ENCODE data around the gene CCDC197. TPM values are rescaled to one million over a fixed set of nuclear protein-coding genes. Genes with fewer than 3 reads are reported as not detected.

The CCDC197 gene
- total RNA-seq, 2 donors from 2014 or later, result not detected

DNA sequence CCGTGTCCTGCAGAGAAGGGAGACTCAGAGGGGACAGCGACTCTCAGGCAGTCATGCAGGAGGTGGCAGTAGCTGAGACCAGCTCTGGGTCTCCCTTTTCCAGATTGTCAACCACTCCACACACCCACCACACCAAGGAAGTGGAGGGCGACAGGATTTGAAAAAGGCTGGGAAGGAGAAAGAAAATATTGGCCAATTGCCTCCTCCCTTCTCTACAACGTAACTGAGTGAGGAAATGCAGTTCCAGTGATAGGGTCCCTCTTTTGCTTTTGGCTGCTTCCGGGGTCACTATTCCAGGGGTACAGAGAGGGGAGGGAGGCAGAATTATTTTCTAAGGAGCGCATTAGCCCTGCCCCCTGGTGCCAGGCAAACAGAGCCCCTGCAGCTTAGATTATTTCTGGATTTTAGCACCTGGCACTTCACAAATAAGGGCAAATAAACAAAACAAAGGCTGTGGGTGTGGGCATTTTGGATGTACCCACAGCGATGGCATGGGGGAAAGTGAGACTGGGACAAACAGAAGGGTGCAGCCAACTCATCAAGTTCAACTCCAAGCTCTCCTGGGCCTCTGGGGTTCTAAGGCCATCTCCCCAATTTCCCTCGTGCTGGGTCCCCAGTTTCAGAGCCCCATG is 41.1 kb upstream of the CCDC197 start:
- H3K27me3 ChIP-seq, result no peaks in the 10 kb centered on the region
- DNase-seq, result no peak
- 55 to 81% methylated on average over 8 of the region's 8 CpGs for WGBS, 2 donors
- intact Hi-C loops (cut with DNase I), result no loop called here
- ATAC-seq, result no peak
- H3K9me3 ChIP-seq, result no peaks in the 10 kb centered on the region
- H3K4me3 ChIP-seq, result no peak overlapping the region
- no peak for TF ChIP-seq POLR2A (IDR thresholded peaks at IDR 0.05)
- TF ChIP-seq, protein P1, sequence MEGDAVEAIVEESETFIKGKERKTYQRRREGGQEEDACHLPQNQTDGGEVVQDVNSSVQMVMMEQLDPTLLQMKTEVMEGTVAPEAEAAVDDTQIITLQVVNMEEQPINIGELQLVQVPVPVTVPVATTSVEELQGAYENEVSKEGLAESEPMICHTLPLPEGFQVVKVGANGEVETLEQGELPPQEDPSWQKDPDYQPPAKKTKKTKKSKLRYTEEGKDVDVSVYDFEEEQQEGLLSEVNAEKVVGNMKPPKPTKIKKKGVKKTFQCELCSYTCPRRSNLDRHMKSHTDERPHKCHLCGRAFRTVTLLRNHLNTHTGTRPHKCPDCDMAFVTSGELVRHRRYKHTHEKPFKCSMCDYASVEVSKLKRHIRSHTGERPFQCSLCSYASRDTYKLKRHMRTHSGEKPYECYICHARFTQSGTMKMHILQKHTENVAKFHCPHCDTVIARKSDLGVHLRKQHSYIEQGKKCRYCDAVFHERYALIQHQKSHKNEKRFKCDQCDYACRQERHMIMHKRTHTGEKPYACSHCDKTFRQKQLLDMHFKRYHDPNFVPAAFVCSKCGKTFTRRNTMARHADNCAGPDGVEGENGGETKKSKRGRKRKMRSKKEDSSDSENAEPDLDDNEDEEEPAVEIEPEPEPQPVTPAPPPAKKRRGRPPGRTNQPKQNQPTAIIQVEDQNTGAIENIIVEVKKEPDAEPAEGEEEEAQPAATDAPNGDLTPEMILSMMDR (IDR thresholded peaks at IDR 0.05), result no peak
- H3K27ac ChIP-seq, result no peak overlapping the region
- peaks cover 29% of the 10 kb centered on the region for H3K4me1 ChIP-seq
- no peaks in the 10 kb centered on the region for H3K36me3 ChIP-seq (replicated peaks in 1 of 2; ENCODE audit: insufficient read depth in 1 of 2, low read depth in 2 of 2)

DNA sequence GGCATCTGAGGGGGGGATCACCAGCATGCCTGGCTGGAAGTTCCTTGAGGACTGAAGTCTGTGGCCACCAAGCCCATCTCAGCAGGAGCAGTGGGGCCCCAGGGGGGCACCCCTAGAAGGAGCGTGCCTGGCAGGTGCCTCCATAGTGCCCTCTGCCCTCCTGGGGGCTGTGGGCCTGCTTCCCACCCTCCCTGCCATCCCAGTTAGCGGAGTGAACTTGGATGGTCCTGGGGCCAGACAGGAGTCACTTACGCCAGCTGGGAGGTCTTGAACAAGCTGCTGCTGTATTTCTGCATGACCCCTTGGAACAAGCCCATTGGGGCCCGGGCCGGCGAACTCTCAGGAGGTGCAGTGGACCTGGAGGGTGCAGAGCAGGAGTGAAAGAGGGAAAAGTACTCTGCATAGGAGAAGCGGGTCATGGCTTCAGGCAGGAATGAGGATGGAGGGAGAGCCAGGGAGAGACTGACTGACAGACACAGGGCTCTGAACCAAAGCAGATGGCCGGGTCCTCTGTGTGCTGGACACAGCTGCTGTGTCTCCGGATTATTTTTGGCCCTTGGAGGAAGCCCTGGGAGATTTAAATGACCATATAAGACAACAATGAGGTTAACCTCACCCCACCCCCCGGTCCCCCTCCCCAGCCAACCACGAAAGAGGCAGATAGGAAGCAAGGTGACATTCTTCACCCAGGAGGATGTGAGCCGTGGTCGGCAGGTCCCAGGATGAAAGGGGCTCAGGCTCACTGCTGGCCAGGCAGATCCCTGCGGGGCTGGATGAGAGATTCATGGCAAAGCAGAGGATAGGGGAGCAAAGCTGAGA is 40.4 kb upstream of the CCDC197 start:
- intact Hi-C loops (cut with DNase I), result no loop called here
- H3K4me1 ChIP-seq, result peaks cover 28% of the 10 kb centered on the region
- no peaks in the 10 kb centered on the region for H3K9me3 ChIP-seq
- H3K27ac ChIP-seq, result no peak overlapping the region
- WGBS, 2 donors, result 65 to 76% methylated on average over 10 to 11 of the region's 14 CpGs
- DNase-seq (no peak), ATAC-seq (no peak)
- H3K4me3 ChIP-seq, result no peak overlapping the region
- no peaks in the 10 kb centered on the region for H3K36me3 ChIP-seq (replicated peaks in 1 of 2; ENCODE audit: insufficient read depth in 1 of 2, low read depth in 2 of 2)
- no peaks in the 10 kb centered on the region for H3K27me3 ChIP-seq
- TF ChIP-seq POLR2A (IDR thresholded peaks at IDR 0.05), result no peak
- TF ChIP-seq, protein P1 (IDR thresholded peaks at IDR 0.05), result no peak

DNA sequence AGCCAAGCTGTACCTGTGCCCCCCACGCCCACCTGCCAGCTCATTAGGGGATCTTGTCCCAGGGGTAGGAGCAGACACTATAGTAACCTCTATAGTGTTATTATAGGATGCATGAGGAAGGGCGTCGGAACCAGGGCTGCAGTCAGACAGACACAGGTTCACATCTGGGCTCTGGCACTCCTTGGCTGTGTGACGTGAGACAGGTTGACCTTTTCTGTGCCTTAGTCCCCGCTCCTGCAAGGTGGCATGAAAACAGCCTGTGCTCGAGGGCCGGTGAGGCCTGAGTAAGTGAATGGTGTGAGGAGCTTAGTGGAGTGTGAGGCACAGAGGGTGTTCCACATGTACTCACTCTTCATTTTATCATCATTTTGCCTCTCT is 39.8 kb upstream of the CCDC197 start:
- Histone ChIP-seq H3K4me1 (peaks cover 24% of the 10 kb centered on the region), H3K36me3 (replicated peaks in 1 of 2; ENCODE audit: insufficient read depth in 1 of 2, low read depth in 2 of 2) (no peaks in the 10 kb centered on the region), H3K27ac (no peak overlapping the region), H3K27me3 (no peaks in the 10 kb centered on the region), H3K4me3 (no peak overlapping the region), H3K9me3 (no peaks in the 10 kb centered on the region)
- TF ChIP-seq, protein P1 (IDR thresholded peaks at IDR 0.05), result no peak
- no peak for TF ChIP-seq POLR2A (IDR thresholded peaks at IDR 0.05)
- intact Hi-C loops (cut with DNase I), result no loop called here
- ATAC-seq, result no peak
- WGBS, 2 donors, result 86 to 87% methylated on average over 6 to 7 of the region's 7 CpGs
- no peak for DNase-seq

DNA sequence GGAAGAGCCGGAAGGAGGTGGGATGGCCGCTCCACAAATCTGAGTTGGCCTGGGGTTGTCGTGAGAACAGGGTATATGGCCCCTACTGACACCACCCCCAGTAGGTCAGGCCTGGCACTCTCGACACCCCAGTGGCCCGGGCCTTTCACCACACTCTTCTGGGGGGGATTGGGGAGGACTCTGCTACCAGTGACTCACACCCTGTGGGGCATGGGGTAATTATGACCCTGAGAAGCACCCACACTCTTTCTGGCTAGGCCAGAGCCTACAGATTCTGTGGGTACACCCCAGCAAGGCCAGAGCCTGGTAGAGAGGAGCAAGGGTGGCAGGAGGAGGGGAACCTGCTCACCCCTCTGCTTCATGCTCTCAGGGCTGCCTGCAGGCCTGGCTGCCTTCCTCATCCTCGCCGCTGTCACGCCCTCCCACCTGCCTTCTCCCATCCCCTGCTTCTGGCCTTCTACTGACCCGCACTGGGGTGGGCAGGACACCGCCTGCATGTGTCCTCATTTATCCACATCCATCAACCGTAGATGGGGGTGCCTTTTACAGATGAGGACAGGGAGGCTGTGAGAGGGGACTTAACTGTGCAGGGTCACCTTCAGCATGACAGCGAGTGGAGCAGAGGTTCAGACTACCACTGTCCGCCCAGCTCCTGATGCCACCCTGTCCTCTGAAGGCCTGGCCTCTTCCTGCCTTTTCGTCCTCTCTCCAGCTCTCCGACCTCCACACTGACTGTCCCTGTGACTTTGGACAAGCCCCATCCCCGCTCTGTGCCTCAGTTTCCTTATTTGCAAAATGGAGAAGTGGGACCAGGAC is 39.1 kb upstream of the CCDC197 start:
- DNase-seq (no peak), ATAC-seq (no peak)
- Histone ChIP-seq H3K27me3 (no peaks in the 10 kb centered on the region), H3K9me3 (no peaks in the 10 kb centered on the region), H3K27ac (no peak overlapping the region), H3K4me1 (peaks cover 20% of the 10 kb centered on the region), H3K4me3 (no peak overlapping the region), H3K36me3 (replicated peaks in 1 of 2; ENCODE audit: insufficient read depth in 1 of 2, low read depth in 2 of 2) (no peaks in the 10 kb centered on the region)
- intact Hi-C loops (cut with DNase I), result no loop called here
- TF ChIP-seq POLR2A (IDR thresholded peaks at IDR 0.05), result no peak
- TF ChIP-seq, protein P1 (IDR thresholded peaks at IDR 0.05), result no peak
- 91 to 93% methylated on average over 16 of the region's 16 CpGs for WGBS, 2 donors

All from body of pancreas (tissue), 4 donors.